ENCODE measurements around the gene KIN.

- TF ChIP-seq CTCF (conservative IDR thresholded peaks at IDR 0.05; ENCODE audit: low read depth, low read length) (no peak), SMC3 (IDR thresholded peaks at IDR 0.05; ENCODE audit: low read depth, low read length) (no peak), POLR2A (IDR thresholded peaks at IDR 0.05; ENCODE audit: low read depth, low read length) (no peak), RAD21 (IDR thresholded peaks at IDR 0.05; ENCODE audit: low read length) (no peak), RCOR1 (IDR thresholded peaks at IDR 0.05; ENCODE audit: insufficient replicate concordance, low read length) (no peak), MAFK (IDR thresholded peaks at IDR 0.05; ENCODE audit: low read depth, low read length) (no peak), USF2 (IDR thresholded peaks at IDR 0.05; ENCODE audit: low read depth, low read length) (no peak)
Measured at GRCh38 chr10:7804216-7804615, 16.4 kb upstream of the KIN start.

Measured in IMR-90 (cell line).